ENCODE data around the gene SPON1.

SPON1 gene

DNA sequence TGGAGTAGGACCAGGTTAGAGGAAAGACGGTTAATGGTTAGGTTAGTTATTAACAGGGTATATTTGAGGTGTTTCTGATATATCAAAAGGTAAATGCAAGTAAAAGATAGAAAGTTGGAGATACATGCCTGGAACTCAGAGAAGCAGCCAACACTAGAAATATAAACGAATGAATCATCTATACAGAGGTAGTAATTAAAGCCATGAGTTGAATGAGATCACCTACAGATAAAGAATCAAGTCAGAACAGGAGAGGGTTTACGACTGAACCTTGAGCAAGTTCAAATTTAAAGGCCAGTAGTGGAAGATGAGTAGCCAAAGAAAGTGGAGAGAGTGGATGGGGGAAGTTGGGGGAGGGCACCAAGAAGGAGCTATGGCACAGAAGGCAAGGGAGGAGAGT, 73.9 kb downstream of the SPON1 start:
- no peak for DNase-seq (ENCODE audit: low read depth in 2 of 2)

DNA sequence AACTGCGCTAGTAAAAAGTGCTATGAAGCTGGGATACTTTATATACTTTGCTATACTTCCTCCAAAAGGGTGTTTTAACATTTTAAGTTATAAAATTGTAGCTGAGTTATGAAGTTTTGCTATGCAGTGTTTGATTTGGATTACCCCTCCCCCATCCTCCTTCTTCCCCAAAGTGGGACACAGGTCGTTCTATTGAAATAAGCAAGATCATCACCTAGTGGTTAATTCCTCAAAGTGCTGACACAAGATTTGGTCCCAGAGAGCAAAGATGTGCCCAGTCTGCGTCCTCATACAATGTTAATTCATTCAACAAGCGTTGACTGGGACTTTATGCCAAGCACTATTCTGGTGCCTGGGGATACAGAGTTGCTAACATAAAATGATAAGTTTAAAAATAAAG, 78.5 kb downstream of the SPON1 start:
- DNase-seq (ENCODE audit: low read depth in 2 of 2) = no peak

DNA sequence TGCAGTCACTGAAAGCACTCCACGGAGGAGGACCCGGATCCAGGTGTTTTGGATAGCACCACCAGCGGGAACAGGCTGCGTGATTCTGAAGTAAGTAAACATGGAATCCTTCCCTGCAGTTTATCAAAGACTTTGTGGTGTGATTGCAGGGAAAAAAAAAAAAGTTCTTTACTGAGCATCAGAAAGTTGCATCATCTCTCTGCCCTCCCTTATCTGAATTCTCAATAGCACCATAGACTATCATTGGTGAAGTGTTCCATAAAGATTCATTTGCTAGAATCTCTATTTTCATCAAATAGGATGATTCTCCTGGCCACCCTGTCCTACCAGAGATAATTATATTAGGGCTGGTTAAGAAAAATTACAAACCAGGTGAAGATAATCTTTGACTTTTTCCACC, 79.0 kb downstream of the SPON1 start:
- no peak for DNase-seq (ENCODE audit: low read depth in 2 of 2)

DNA sequence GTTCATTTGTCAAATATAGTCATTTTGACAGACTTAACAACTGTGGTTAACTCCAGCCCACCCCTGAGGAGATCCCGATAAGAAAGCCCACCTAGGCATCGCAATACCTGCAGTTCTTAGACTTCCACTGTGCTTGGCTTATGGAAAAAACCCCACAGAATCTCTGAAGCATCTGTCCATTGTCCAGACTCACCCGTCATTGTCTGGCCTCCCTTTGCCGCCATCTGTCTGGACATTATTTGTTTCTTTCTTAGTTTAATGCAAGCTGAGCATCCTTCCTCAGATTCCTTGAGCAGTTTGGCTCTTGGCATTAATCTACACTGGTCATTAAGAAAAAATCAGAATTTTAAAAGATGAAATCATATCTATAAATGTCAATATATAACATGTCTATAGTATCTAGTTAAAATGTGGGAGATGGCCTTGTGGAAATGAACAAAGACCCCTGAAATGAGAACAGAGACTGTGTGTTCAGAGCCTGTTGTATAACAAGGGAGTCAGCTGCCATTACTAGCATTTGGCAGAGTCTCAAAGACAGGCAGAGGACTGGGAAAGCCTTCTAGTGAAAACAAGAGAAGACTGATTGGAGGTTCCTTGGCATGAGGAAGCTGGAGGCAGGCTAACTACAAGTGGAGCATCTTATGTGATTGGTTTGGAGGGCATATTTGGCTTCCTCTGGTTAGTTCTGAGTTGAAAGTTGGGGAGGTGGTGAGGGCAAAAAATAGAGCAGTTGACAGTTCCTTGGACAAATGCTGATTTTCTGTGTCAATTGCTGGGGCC, 80.4 kb downstream of the SPON1 start:
- DNase-seq (ENCODE audit: low read depth in 2 of 2) = no peak

DNA sequence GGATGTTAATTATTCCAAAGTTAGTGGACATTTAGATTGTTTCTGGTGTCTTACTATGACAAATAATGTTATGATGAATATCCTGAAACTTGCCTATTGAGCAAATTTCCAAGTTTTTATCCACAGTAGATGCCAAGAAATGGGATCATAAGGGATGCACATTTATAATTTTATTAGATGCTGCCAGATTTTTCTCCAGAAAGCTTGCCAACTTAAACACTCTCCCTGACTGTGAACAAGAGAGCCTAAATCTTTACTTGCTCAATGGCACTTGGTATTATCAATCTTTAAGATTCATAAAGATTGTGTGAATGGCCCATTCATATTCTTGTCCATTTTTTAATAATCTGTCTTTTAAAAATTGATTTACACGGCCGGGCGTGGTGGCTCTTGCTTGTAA, 82.4 kb downstream of the SPON1 start:
- DNase-seq (ENCODE audit: low read depth in 2 of 2) = no peak

DNA sequence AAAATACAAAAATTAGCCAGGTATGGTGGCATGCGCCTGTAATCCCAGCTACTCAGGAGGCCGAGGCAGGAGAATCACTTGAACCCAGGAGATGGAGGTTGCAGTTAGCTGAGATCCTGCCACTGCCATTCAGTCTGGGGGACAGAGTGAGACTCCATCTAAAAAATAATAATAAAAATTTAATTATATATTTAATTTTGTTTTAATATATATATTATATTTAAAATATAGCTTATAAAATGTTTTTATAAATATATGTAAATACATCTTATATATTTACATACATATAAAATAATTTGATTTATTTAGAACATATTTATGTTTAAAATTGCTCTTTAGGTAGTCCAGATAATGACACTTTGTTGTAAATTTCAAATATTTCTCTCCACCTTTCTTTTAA, 82.9 kb downstream of the SPON1 start:
- DNase-seq (ENCODE audit: low read depth in 2 of 2) = no peak

DNA sequence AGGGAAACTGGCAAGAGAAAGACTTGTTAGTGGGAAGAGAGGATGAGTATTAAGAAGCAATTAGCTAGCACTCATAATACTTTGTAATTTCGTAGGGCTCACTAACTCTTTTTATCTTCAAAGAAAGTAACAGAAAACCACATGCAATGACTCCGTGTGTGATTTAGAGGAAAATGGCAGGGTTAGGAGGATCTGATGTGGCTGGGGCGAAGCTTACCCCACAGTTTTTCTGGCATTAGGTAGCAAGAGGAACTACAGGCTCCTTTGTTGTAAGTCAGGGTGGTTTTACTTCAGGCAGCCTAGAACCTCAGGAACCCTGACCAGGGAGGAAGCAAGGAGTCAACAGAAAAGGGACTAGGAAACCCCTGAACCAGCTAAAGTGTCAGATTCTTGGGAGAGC, 89.7 kb downstream of the SPON1 start:
- DNase-seq (ENCODE audit: low read depth in 2 of 2) = no peak

DNA sequence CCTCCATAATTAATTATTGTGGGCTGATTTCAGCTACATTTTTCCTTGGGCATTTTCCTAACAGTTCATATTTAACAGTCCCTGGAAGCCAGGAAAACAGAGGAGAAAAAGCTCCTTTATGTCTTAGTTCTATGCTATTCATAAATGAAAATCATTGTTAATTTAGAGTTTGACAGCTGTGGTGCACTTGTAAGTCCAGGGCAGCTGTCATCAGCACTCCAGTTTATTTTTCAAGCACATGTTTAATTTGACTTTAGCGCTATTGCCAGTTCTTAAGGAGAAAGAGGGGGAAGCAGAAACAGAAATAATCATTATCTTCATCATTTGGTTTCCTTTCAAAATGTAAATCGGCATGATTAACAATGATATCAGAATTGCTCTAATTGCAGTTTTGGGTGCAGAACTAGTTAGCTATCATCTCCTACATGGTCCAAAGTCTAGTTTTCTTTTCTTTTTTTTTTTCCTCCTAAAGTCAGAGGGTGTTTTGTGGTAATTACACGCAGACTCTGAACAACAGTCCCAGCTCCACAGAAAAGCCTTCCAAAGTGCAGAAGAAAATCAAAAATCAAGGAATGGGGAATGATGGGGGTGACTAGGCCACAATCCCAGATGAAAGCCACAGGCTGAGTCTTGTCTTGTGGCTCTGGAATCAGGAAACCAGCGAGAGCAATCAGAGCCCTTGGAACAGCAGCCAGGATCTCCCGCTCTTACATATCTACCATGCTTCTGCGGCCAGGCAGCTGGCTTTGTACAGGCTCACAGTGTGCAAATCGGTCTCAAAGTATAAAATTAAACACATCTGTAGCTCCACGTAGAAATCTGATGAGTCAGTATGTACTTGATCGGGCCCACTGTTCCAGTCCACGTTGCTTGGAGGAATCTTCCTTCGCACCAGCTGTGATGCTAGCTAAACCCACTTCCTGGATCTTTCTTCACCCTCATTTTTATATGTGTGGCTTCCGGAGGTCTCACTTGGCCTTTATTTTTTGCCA, 91.9 kb downstream of the SPON1 start:
- no peak for DNase-seq (ENCODE audit: low read depth in 2 of 2)

DNA sequence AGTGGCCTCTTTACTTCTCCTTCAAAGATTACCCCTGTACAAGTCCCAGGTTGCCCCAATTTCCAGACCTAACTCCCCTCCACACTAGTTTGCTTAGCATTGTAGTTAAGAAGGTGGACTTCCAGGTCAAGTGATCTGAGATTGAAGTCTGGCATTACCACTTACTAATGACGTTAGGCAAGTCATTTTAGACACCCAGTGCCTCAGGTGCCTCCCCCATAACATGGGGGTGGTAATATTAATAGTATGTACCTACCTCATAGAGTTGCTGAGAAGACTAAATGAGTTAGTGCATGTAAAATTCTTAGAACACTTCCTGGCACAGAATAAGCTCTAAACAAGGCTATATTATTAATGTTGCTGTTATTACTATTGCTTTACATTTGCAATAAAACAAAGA, 93.4 kb downstream of the SPON1 start:
- no peak for DNase-seq (ENCODE audit: low read depth in 2 of 2)

DNA sequence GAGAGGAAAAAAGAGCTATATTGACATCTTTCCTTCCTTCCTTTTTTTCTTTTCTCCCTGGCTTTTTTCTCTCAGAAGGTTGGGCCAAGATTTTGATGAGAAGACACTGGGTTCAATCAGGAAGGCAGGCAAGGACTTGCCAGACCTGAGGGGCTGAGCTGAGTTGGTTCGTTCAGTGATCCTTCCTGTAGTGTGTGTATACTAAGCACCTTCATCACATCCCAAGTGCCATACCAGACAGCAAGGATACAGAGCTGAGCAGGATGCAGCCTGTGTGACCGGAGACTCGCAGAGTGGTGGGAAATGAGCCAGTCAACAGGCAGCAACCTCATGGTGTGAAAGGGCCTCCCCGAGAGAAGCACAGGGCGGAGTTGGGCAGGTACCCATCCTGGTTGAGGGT, 95.5 kb downstream of the SPON1 start:
- no peak for DNase-seq (ENCODE audit: low read depth in 2 of 2)

DNA sequence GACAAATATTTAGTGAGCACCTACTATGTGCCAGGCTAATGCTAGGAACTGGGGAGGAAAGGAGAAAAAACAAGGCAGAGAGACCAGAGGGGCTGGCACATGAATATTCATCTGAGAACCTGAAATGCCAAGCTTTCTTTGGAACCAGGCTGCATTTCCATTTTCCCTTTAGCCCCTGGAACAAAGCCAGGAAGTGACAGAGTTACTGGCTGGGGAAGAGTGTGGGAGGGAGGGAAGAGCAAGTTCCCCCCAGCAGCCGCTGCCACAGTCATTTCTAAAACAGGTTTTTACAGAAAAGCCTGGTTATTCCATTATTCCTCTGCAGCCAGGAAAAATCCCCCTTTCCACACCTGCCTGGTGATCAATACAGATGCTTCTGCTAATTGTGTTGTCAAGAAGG, 97.0 kb downstream of the SPON1 start:
- DNase-seq (ENCODE audit: low read depth in 2 of 2) = no peak

DNA sequence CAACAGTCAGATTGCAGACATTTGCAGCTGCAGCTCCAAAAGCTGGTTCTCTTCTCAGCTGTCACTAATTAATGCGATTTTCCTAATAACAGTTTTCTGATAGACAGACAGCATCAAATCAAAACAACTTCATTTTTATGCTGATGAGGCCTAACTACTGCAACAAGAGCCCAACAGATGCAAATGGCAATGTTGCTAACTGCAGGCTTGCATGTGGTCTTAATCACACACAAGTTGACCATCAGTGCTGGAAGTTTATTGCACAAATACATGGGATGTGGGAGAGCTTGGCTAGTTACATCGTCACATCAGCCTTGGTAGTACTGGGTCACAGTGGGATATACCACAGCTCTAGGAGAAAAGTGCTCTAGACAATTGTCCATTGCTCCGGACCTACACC, 99.2 kb downstream of the SPON1 start:
- DNase-seq (ENCODE audit: low read depth in 2 of 2) = no peak

DNA sequence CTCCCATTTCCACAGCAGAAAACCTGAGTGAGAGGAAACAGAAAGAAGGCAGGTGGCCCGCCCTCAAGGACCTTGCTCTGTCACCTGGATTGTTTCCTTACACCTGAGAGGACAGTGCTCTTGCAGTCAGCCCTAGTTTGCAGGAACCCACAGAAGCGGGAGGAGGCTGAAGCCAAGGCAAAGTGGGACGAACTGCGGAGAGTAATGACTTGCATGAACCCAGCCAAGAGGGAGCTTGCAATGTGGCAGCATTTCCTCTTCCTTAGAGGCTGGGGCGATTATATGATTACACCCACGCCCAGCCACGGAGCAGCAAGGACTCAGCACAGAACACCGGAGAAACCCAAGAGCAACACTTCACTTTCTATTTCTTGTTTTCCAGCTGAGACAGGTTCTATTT, 102.6 kb downstream of the SPON1 start:
- peak in 1 of 2 experiments; percentile 14 for DNase-seq (ENCODE audit: low read depth in 2 of 2)

DNA sequence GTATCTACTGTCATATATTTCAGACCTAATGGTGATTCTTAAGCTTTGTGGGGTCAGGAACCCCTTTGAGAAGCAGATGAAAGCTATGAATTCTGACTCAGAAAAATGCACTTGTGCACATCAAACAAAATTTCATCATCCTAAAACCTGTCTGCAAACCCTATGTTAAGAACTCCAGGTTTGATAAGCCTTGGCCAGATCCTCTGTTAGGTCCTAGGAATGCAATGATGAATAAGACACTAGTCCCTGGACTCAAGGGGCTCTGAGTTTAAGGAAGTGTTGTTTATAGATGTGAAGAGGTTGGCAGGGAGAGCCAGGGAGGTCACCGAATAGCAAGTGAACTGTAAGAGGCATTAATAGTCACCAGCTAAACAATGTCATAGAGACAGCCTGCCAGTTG, 103.2 kb downstream of the SPON1 start:
- no peak for DNase-seq (ENCODE audit: low read depth in 2 of 2)

DNA sequence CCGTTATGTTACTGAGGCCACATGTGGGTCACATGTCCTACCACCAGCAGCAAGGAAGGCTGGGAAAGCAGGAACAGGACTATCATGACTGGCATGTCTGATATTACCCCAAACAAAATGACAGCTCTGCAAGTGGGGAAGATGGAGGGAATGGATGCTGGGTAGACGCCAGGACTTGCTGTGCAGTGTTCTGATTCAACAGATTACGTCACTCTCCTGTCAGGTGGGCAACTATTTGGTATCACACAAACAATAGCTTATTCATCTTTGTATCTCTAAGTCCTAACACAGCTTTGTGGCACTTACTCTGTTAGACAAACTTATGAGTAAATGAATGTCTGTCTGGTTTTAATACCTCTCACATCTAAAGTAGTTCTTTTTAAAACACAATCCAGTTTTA, 105.2 kb downstream of the SPON1 start:
- DNase-seq (ENCODE audit: low read depth in 2 of 2) = no peak

DNA sequence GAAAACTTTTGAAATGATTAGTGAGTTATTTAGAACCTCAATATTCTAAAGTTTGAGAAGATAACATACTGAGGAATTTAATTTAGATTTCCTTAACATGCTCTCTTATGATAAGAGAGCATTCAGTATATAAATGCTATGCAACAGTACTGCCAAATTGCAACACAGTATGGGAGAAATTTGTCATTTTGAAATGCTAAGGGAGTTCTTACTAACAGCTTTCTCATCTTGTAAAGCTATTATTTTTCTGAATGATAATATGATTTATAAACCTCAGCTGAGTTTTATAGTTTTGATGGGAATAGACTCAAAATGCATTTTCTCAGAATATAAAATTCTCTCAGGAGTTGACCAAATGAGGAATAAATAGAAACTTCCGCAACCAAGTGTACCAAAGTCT, 108.4 kb downstream of the SPON1 start:
- DNase-seq (ENCODE audit: low read depth in 2 of 2) = no peak

DNA sequence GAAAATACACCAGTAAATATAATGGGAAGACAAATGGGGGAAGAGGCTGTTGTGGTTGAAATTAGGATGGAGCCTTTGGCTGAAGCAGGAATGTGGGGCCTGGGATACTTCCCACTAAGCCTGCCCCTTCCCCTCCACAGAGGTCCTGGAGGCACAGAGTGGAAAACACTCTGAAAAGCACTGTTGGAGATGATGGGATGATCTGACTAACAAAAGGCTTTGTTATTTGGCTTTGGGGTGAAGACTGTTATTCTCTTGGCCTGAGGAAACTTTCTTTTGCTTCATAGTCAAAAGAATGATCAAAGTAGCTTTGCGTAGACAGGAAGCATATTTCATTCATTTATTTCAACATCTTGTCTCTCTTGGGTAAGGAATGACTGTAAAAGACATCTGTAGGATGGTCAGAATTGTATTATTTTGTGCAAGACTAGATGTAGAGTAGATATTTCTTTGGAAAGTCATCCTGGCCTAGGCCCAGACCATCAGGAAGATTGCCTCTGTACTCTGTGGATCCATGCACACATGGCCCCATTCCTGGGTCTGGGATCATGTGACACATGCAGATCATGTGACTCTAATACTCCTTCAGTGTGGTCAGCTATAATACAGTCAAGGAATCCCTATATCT, 111.4 kb downstream of the SPON1 start:
- no peak for DNase-seq (ENCODE audit: low read depth in 2 of 2)

DNA sequence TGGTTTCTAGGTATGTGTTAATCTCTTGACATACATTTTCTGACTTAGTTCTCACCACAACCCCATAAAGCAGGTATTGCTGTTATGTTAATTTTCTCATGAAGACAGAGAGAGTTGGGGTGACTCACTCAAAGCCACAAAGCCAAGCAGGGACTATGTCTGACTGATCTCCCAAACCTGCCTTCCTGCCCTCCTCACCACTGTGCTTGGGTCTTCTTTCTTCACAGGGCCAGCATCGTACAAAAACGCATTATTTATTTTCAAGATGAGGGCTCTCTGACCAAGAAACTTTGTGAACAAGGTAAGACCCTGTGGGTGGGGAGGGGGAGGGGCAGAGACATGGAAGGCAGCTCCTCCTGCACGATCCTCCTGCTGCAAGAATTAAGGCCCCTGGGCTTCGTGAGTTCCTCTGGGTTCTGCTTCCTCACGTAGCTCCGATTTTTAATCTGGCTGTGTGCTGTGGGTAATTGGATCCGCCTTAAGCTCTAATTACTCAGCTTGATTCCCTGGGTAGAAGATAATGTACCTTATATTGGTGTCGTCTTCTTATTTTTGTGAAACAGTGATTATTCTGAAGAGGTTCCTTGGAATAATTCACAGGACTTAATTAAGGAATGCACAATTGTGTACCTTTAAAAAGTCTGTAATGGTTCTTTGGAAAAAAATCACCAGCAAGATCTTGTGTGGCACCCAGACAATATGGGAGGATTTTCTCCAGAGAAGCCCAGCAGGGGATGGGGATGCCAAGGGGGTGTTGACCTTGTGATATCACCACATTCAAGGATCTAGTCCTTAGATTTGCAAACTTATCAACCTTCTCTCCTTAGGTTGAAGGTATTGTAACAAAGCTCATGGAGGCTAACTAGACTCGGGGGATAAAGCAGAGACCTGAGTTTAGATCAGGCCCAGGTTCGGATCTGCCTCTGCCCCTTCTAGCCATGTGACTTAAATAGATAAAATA, 112.9 kb downstream of the SPON1 start:
- peak; percentile 12 to 41 for DNase-seq (ENCODE audit: low read depth in 2 of 2)

DNA sequence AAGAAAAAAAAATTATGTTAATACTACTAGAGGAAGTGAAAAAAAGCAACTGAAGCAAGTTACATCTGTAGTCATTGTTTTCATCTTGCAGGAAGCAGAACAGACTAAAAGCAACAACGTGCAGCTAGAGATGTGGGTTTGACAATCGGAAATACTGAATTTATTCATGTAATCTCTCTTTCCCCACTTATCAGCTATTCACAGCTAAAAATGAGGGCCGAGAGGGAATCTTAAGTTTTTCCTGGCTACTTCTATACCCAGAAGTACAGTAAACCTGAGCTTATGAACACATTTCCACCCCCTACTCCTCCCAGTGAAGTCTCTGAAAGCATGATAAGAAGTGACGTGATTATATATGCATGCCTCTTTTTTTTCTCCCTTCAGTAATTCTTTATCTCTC, 116.5 kb downstream of the SPON1 start:
- no peak for DNase-seq (ENCODE audit: low read depth in 2 of 2)

DNA sequence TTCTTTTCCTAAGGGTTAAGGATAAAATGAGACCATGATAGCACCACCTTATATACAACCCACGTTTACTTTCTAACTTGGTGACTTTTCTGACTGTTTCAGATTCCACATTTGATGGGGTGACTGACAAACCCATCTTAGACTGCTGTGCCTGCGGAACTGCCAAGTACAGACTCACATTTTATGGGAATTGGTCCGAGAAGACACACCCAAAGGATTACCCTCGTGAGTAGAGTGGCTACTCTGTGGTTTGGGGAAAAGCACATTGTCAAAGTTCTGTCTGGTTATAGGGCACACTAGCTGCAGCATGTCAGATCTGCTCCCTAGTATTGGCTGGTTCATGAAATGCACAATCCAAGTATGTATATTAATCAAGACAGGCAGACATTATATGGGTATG, 117.3 kb downstream of the SPON1 start:
- no peak for DNase-seq (ENCODE audit: low read depth in 2 of 2)

DNA sequence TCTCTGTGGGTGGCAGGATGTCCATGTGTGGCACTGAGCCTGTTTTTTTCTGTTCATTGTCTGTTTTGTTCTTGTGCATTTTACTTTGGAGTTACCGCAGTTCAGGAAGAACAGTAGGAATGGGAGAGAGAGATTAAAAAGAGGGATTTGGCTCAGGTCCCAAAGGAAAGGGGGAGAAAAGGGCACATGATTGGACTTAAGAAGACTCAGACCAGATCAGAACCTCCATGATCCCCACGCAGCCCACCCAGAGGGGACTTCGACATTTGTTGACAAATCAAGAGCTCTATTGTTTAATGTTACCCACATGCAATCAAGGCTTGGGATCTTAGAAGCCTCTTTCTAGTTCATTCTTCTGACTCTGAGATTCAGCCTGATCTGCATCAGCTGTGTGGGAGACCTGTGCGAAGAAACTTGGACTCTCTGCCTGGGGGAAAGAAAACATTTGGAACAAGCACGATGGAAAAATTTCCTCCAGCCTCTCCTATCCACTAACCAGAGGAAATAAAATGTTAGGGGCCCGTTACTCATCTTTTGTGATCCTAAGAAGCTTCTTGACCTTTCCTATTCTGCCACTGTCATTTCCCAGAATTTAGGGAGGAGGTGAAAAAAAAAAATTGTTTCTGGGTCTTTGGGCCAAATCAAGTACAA, 119.2 kb downstream of the SPON1 start:
- no peak for DNase-seq (ENCODE audit: low read depth in 2 of 2)
